IMR-90 (cell line): ENCODE measurements around the gene TENT5C. TPM values are rescaled to one million over a fixed set of nuclear protein-coding genes. Genes with fewer than 3 reads are reported as not detected.

Source experiments
- ATAC-seq: fragments of 200-7000 bp; cut with Tn5 transposase; 2 replicates; pipeline ENCODE4 v1.9.1; 2020; ENCODE audit warnings: low read depth, mild to moderate bottlenecking, moderate library complexity
- BruUV-seq: library from RNA; stranded (reverse); fragments of 400-500 nt; replicated peaks from 2 replicates; lab custom pipeline; 2021; lab: Mats Ljungman, UMichigan
- CTCF ChIA-PET: fragments of 300-600 bp; formaldehyde crosslinking; extraction: SDS; loops from one replicate; lab custom pipeline; 2021; ENCODE audit warnings: antibody characterized with exemption; lab: Yijun Ruan, JAX
- POLR2A ChIA-PET: fragments of 300-600 bp; sonication (Branson Sonifier 250); formaldehyde crosslinking; loops from one replicate; lab custom pipeline; 2022; ENCODE audit warnings: antibody characterized with exemption; ENCODE audit not compliant: unreplicated experiment; lab: Charles Lee
- DNase-seq: peaks from one replicate; pipeline ENCODE4 v3.0.0; 2013
- H2AFZ ChIP-seq: replicated peaks from 2 replicates; pipeline ENCODE3; 2013; ENCODE audit warnings: low read length, mild to moderate bottlenecking; ENCODE audit not compliant: poor library complexity
- H2AK5ac ChIP-seq: 2 replicates; pipeline ENCODE4 v1.6.1; 2013; ENCODE audit warnings: low read depth, low read length, inconsistent platforms
- H2AK9ac ChIP-seq: replicated peaks from 2 replicates; pipeline ENCODE3; 2013; ENCODE audit warnings: mild to moderate bottlenecking, low read depth, low read length, moderate library complexity; ENCODE audit not compliant: poor library complexity
- H2BK120ac ChIP-seq: 2 replicates; pipeline ENCODE4 v1.6.1; 2013; ENCODE audit warnings: low read depth, low read length, inconsistent platforms
- H2BK15ac ChIP-seq: 3 replicates; pipeline ENCODE4 v1.6.1; 2013; ENCODE audit warnings: low read depth, low read length, inconsistent platforms
- H2BK20ac ChIP-seq: 2 replicates; pipeline ENCODE4 v1.6.1; 2013; ENCODE audit warnings: low read depth, mild to moderate bottlenecking, inconsistent platforms, low read length, moderate library complexity
- H2BK5ac ChIP-seq: 2 replicates; pipeline ENCODE4 v1.6.1; 2013; ENCODE audit warnings: mild to moderate bottlenecking, low read depth, low read length, inconsistent platforms; ENCODE audit not compliant: poor library complexity, severe bottlenecking
- H3K14ac ChIP-seq: replicated peaks from 2 replicates; pipeline ENCODE4 v1.6.1; 2013; ENCODE audit warnings: low read depth, low read length, inconsistent platforms
- H3K18ac ChIP-seq: 2 replicates; pipeline ENCODE4 v1.6.1; 2013; ENCODE audit warnings: low read depth, low read length, control low read depth
- H3K23ac ChIP-seq: 2 replicates; pipeline ENCODE4 v1.6.1; 2013; ENCODE audit warnings: low read depth, low read length, inconsistent platforms
- H3K27ac ChIP-seq: 2 replicates; pipeline ENCODE4 v1.5.1; 2013; ENCODE audit warnings: mild to moderate bottlenecking, control low read depth, low read length; ENCODE audit not compliant: insufficient read depth
- H3K27me3 ChIP-seq: 2 replicates; pipeline ENCODE4 v1.6.1; 2013; ENCODE audit warnings: low read length; ENCODE audit not compliant: control insufficient read depth, insufficient read depth
- H3K36me3 ChIP-seq: 2 replicates; pipeline ENCODE4 v1.6.1; 2013; ENCODE audit warnings: low read length, mixed read lengths; ENCODE audit not compliant: control insufficient read depth, insufficient read depth
- H3K4ac ChIP-seq: 2 replicates; pipeline ENCODE4 v1.6.1; 2013; ENCODE audit warnings: low read depth, low read length, inconsistent platforms
- H3K4me1 ChIP-seq: 2 replicates; pipeline ENCODE4 v1.6.1; 2013; ENCODE audit warnings: low read length, mixed read lengths; ENCODE audit not compliant: control insufficient read depth, insufficient read depth
- H3K4me2 ChIP-seq: 2 replicates; pipeline ENCODE4 v1.6.1; 2013; ENCODE audit warnings: low read depth, mild to moderate bottlenecking, control low read depth, low read length, moderate library complexity
- H3K4me3 ChIP-seq: 2 replicates; pipeline ENCODE4 v1.5.1; 2013; ENCODE audit warnings: low read depth, mild to moderate bottlenecking, control low read depth, low read length, moderate library complexity; ENCODE audit not compliant: insufficient read depth
- H3K56ac ChIP-seq: 2 replicates; pipeline ENCODE4 v1.6.1; 2013; ENCODE audit warnings: low read length, inconsistent platforms; ENCODE audit not compliant: insufficient read depth; ENCODE audit errors: extremely low read depth
- H3K79me1 ChIP-seq, 2 experiments: 2 replicates each; pipeline ENCODE4 v1.6.1; 2013; ENCODE audit warnings: low read length in 2 of 2, inconsistent platforms in 1 of 2, low read depth in 1 of 2
- H3K9ac ChIP-seq: 2 replicates; pipeline ENCODE4 v1.6.1; 2013; ENCODE audit warnings: low read depth, low read length, control low read depth
- H3K9me1 ChIP-seq: 2 replicates; pipeline ENCODE4 v1.6.1; 2013; ENCODE audit warnings: low read length, inconsistent platforms; ENCODE audit not compliant: insufficient read depth
- H3K9me3 ChIP-seq: 2 replicates; pipeline ENCODE4 v1.6.1; 2013; ENCODE audit warnings: low read length; ENCODE audit not compliant: control insufficient read depth, insufficient read depth
- H4K20me1 ChIP-seq: 2 replicates; pipeline ENCODE4 v1.6.1; 2013; ENCODE audit warnings: low read length, inconsistent platforms; ENCODE audit not compliant: insufficient read depth
- H4K5ac ChIP-seq: 2 replicates; pipeline ENCODE4 v1.6.1; 2013; ENCODE audit warnings: mild to moderate bottlenecking, low read depth, low read length, control low read depth
- H4K8ac ChIP-seq, 2 experiments: 2 replicates each; pipeline ENCODE4 v1.6.1; 2013; ENCODE audit warnings: low read depth in 2 of 2, low read length in 2 of 2, control low read depth in 1 of 2, inconsistent platforms in 1 of 2
- H4K91ac ChIP-seq: 2 replicates; pipeline ENCODE4 v1.6.1; 2013; ENCODE audit warnings: low read depth, low read length, inconsistent platforms; ENCODE audit not compliant: insufficient read depth
- BHLHE40 ChIP-seq: fragments of 150-350 bp; IDR thresholded peaks from 2 replicates; pipeline ENCODE4 v1.6.1; 2016; ENCODE audit warnings: mild to moderate bottlenecking, low read depth, low read length
- MAZ ChIP-seq: IDR thresholded peaks from 2 replicates; pipeline ENCODE4 v1.6.1; 2012; ENCODE audit warnings: low read depth, mild to moderate bottlenecking, low read length, improper control_type of control experiment, moderate library complexity, borderline replicate concordance
- POLR2A ChIP-seq: IDR thresholded peaks from 2 replicates; pipeline ENCODE4 v1.6.1; 2012; ENCODE audit warnings: mild to moderate bottlenecking, low read depth, low read length
- RAD21 ChIP-seq: IDR thresholded peaks from 2 replicates; pipeline ENCODE4 v1.6.1; 2012; ENCODE audit warnings: low read length, improper control_type of control experiment
- SMC3 ChIP-seq: fragments of 150-350 bp; IDR thresholded peaks from 2 replicates; pipeline ENCODE4 v1.6.1; 2016; ENCODE audit warnings: low read depth, mild to moderate bottlenecking, antibody characterized with exemption, low read length, moderate library complexity
- WGBS, 2 experiments: methylation state at CpG; one replicate each; pipeline versions ENCODE4 v1.1.5 to v1.1.7; 2013; ENCODE audit warnings: missing lambda C conversion rate in 2 of 2; ENCODE audit not compliant: insufficient read length in 1 of 2; ENCODE audit errors: extremely low coverage in 2 of 2; 5-methylcytosine and 5-hydroxymethylcytosine counted together
- dilution Hi-C: fragments of 300-500 bp; cut with HindIII; formaldehyde crosslinking; loops from one replicate; pipeline ENCODE4 v1.14.3; 2018; ENCODE audit warnings: low sequenced_read_pairs; ENCODE audit not compliant: unreplicated experiment
- in situ Hi-C: fragments of 300-500 bp; cut with MboI; formaldehyde crosslinking; loops from 3 replicates; pipeline ENCODE4 v1.14.3; 2019; ENCODE audit warnings: low sequenced_read_pairs, inconsistent platforms, mixed read lengths
- intact Hi-C: fragments of 100-400 bp; cut with micrococcal nuclease; formaldehyde crosslinking; loops from 2 replicates; pipeline ENCODE4 v1.10.0; 2022
- polyA plus RNA-seq, 3 experiments: library from polyadenylated mRNA; depleted of rRNA; stranded (reverse); fragments of >200 nt; gene quantifications; 2 replicates each; pipeline ENCODE4 v1.2.3, GENCODE V29; 2012; ENCODE audit warnings: low replicate concordance in 1 of 3
- total RNA-seq: library from RNA; depleted of rRNA; stranded (reverse); fragments of >200 nt; gene quantifications from 2 replicates; pipeline ENCODE4 v1.2.3, GENCODE V29; 2012
- TF ChIP-seq, protein P1 (sequence below): conservative IDR thresholded peaks from 2 replicates; pipeline ENCODE4 v1.5.1; 2012; ENCODE audit warnings: mild to moderate bottlenecking, low read depth, low read length, improper control_type of control experiment
- TF ChIP-seq, protein P2 (sequence below): fragments of 150-350 bp; IDR thresholded peaks from 2 replicates; pipeline ENCODE4 v1.6.1; 2017; ENCODE audit warnings: mild to moderate bottlenecking, antibody characterized with exemption, low read length, low read depth

Gene TENT5C
- total and polyA plus RNA-seq, 2 of the 4 experiments (the other 2 are of a cell fraction) = 1.5 to 4.1 TPM

DNA sequence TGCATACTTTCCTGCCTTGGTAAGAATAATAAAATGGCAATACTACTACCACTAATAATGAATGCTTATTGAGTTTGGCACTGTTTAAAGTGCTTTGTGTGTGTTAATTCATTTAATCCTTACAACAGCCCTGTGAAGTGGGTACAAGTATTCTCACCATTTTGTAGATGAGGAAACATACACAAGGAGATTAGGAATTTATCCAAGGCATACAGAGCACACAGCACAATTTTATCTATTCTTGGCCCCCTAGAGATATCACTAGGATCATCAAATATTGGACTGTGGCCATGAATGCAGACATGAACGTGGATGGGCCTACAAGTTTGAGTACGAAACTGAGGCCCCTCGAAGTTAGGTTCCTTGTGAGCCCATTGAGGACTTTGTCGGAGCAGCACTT, 39.5 kb downstream of the TENT5C start:
- POLR2A ChIA-PET = no interaction called here
- Histone ChIP-seq H3K36me3 (no peaks in the 10 kb centered on the region), H3K4me1 (peaks cover 2% of the 10 kb centered on the region; the same call in 1 of the 2 replicates), H3K4me2 (no peak overlapping the region), H3K9me3 (no peaks in the 10 kb centered on the region), H2BK20ac (no peak overlapping the region), H3K14ac (no peak overlapping the region), H2BK120ac (no peak overlapping the region), H2BK15ac (no peak overlapping the region), H3K79me1 (no peaks in the 10 kb centered on the region), H3K4ac (no peak overlapping the region), H2AK5ac (no peak overlapping the region), H2BK5ac (no peak overlapping the region), H3K27ac (no peak overlapping the region), H4K20me1 (no peaks in the 10 kb centered on the region), H2AFZ (no peak overlapping the region), H4K91ac (no peak overlapping the region), H3K23ac (no peak overlapping the region), H2AK9ac (no peak overlapping the region), H3K4me3 (no peak overlapping the region), H3K18ac (no peak overlapping the region), H4K8ac (no peak overlapping the region), H3K9me1 (no peaks in the 10 kb centered on the region), H3K9ac (no peak overlapping the region), H3K56ac (no peak overlapping the region), H4K5ac (no peak overlapping the region), H3K27me3 (no peaks in the 10 kb centered on the region; the same call in 1 of the 2 replicates)
- intact Hi-C loops (no loop called here), in situ Hi-C loops (no loop called here), dilution Hi-C loops (no loop called here)
- no peak for DNase-seq
- WGBS, 2 experiments = 100% methylated on average over 1 of the region's 4 CpGs; no CpG with 5 or more reads in 1 of the 2 experiments
- CTCF ChIA-PET = interaction anchor here (0.9 kb wide), 1 partner anchor 12 kb away, joined by 3 read pairs; no protein-coding TSS in a partner anchor
- no TSS peak for BruUV-seq
- no peak for TF ChIP-seq BHLHE40
- TF ChIP-seq RAD21 = no peak
- TF ChIP-seq, protein P1, sequence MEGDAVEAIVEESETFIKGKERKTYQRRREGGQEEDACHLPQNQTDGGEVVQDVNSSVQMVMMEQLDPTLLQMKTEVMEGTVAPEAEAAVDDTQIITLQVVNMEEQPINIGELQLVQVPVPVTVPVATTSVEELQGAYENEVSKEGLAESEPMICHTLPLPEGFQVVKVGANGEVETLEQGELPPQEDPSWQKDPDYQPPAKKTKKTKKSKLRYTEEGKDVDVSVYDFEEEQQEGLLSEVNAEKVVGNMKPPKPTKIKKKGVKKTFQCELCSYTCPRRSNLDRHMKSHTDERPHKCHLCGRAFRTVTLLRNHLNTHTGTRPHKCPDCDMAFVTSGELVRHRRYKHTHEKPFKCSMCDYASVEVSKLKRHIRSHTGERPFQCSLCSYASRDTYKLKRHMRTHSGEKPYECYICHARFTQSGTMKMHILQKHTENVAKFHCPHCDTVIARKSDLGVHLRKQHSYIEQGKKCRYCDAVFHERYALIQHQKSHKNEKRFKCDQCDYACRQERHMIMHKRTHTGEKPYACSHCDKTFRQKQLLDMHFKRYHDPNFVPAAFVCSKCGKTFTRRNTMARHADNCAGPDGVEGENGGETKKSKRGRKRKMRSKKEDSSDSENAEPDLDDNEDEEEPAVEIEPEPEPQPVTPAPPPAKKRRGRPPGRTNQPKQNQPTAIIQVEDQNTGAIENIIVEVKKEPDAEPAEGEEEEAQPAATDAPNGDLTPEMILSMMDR = no peak
- TF ChIP-seq MAZ = no peak
- no peak for TF ChIP-seq POLR2A
- no peak for TF ChIP-seq SMC3
- TF ChIP-seq, protein P2, sequence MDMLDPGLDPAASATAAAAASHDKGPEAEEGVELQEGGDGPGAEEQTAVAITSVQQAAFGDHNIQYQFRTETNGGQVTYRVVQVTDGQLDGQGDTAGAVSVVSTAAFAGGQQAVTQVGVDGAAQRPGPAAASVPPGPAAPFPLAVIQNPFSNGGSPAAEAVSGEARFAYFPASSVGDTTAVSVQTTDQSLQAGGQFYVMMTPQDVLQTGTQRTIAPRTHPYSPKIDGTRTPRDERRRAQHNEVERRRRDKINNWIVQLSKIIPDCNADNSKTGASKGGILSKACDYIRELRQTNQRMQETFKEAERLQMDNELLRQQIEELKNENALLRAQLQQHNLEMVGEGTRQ = no peak
- no peak for ATAC-seq
